Calu3 (cell line): ENCODE measurements around the gene TNFRSF12A. TPM values are rescaled to one million over a fixed set of nuclear protein-coding genes. Genes with fewer than 3 reads are reported as not detected.

Source experiments
- BruUV-seq: library from RNA; stranded (reverse); fragments of 400-500 nt; replicated peaks from 2 replicates; lab custom pipeline; 2021; lab: Mats Ljungman, UMichigan
- CTCF ChIA-PET: fragments of 300-600 bp; sonication (Branson Sonifier 250); formaldehyde crosslinking; loops from one replicate; lab custom pipeline; 2022; ENCODE audit warnings: antibody characterized with exemption; lab: Charles Lee
- DNase-seq: peaks from one replicate; pipeline ENCODE4 v3.0.0; 2022
- H3K27ac Mint-ChIP-seq: one replicate; pipeline ENCODE4 v1.8.0; 2022; ENCODE audit warnings: mixed read lengths; ENCODE audit not compliant: unreplicated experiment
- H3K27me3 Mint-ChIP-seq: one replicate; pipeline ENCODE4 v1.8.0; 2022; ENCODE audit warnings: mixed read lengths; ENCODE audit not compliant: unreplicated experiment
- H3K36me3 Mint-ChIP-seq: one replicate; pipeline ENCODE4 v1.8.0; 2022; ENCODE audit warnings: mild to moderate bottlenecking, moderate library complexity, mixed read lengths; ENCODE audit not compliant: insufficient read depth, unreplicated experiment
- H3K4me1 Mint-ChIP-seq: one replicate; pipeline ENCODE4 v1.8.0; 2022; ENCODE audit warnings: mild to moderate bottlenecking, low read depth, mixed read lengths; ENCODE audit not compliant: unreplicated experiment
- H3K4me3 Mint-ChIP-seq: one replicate; pipeline ENCODE4 v1.8.0; 2022; ENCODE audit warnings: mild to moderate bottlenecking, low read depth, moderate library complexity, mixed read lengths; ENCODE audit not compliant: unreplicated experiment
- H3K9me3 Mint-ChIP-seq: one replicate; pipeline ENCODE4 v1.8.0; 2022; ENCODE audit warnings: low read depth, mixed read lengths; ENCODE audit not compliant: unreplicated experiment
- intact Hi-C: fragments of 100-400 bp; cut with micrococcal nuclease; formaldehyde crosslinking; loops from one replicate; pipeline ENCODE4 v1.10.0; 2022; ENCODE audit not compliant: unreplicated experiment
- total RNA-seq: library from RNA; stranded (reverse); gene quantifications from 2 replicates; pipeline ENCODE4 v1.2.3, GENCODE V29; 2022
- TF ChIP-seq, protein P1 (sequence below): fragments of 200-600 bp; IDR thresholded peaks from one replicate; pipeline ENCODE4 v1.8.0; 2022; ENCODE audit warnings: antibody characterized with exemption; ENCODE audit not compliant: unreplicated experiment

Gene TNFRSF12A
- total RNA-seq, 1 experiment from 2014 or later: 478 TPM

GRCh38 chr16:2990891-2991290 lies 29.3 kb upstream of the TNFRSF12A start:
- no peak for DNase-seq
- Mint-ChIP-seq H3K36me3 (peaks cover 21% of the 10 kb centered on the region), H3K9me3 (no peaks in the 10 kb centered on the region), H3K4me3 (no peak overlapping the region), H3K4me1 (peaks cover 8% of the 10 kb centered on the region), H3K27ac (no peak overlapping the region), H3K27me3 (no peaks in the 10 kb centered on the region)
- intact Hi-C loops: no loop called here
- no TSS peak for BruUV-seq
- TF ChIP-seq, protein P1, sequence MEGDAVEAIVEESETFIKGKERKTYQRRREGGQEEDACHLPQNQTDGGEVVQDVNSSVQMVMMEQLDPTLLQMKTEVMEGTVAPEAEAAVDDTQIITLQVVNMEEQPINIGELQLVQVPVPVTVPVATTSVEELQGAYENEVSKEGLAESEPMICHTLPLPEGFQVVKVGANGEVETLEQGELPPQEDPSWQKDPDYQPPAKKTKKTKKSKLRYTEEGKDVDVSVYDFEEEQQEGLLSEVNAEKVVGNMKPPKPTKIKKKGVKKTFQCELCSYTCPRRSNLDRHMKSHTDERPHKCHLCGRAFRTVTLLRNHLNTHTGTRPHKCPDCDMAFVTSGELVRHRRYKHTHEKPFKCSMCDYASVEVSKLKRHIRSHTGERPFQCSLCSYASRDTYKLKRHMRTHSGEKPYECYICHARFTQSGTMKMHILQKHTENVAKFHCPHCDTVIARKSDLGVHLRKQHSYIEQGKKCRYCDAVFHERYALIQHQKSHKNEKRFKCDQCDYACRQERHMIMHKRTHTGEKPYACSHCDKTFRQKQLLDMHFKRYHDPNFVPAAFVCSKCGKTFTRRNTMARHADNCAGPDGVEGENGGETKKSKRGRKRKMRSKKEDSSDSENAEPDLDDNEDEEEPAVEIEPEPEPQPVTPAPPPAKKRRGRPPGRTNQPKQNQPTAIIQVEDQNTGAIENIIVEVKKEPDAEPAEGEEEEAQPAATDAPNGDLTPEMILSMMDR: no peak
- CTCF ChIA-PET: no interaction called here

GRCh38 chr16:2991566-2992261 lies 28.5 kb upstream of the TNFRSF12A start:
- TF ChIP-seq, protein P1: no peak
- Mint-ChIP-seq H3K9me3 (no peaks in the 10 kb centered on the region), H3K27ac (no peak overlapping the region), H3K27me3 (no peaks in the 10 kb centered on the region), H3K4me3 (no peak overlapping the region), H3K36me3 (peaks cover 21% of the 10 kb centered on the region), H3K4me1 (peaks cover 8% of the 10 kb centered on the region)
- CTCF ChIA-PET: no interaction called here
- no peak for DNase-seq
- intact Hi-C loops: no loop called here
- BruUV-seq: no TSS peak

- DNase-seq: no peak
- intact Hi-C loops: no loop called here
- Mint-ChIP-seq H3K9me3 (no peaks in the 10 kb centered on the region), H3K27me3 (no peaks in the 10 kb centered on the region), H3K4me3 (no peak overlapping the region), H3K36me3 (peaks cover 21% of the 10 kb centered on the region), H3K4me1 (peaks cover 8% of the 10 kb centered on the region), H3K27ac (no peak overlapping the region)
- TF ChIP-seq, protein P1: no peak
- CTCF ChIA-PET: no interaction called here
- BruUV-seq: no TSS peak
Observed at GRCh38 chr16:2992383-2993081, 27.6 kb upstream of the TNFRSF12A start.

- peaks cover 38% of the 10 kb centered on the region for H3K36me3 Mint-ChIP-seq
- BruUV-seq: no TSS peak
- no peak overlapping the region for H3K27ac Mint-ChIP-seq
- intact Hi-C loops: no loop called here
- no peaks in the 10 kb centered on the region for H3K9me3 Mint-ChIP-seq
- CTCF ChIA-PET: no interaction called here
- H3K27me3 Mint-ChIP-seq: no peaks in the 10 kb centered on the region
- no peak overlapping the region for H3K4me3 Mint-ChIP-seq
- H3K4me1 Mint-ChIP-seq: peaks cover 19% of the 10 kb centered on the region
- TF ChIP-seq, protein P1: no peak
- no peak for DNase-seq
Observed at GRCh38 chr16:2996298-2996697, 23.9 kb upstream of the TNFRSF12A start.
